SHP77 treated with DMSO at 0.1 percent for 48 hours (cell line): ENCODE measurements around the gene TRAPPC2L.
"Not testable (repeated sequence)": the region's sequence is repeated elsewhere in the genome, so short reads cannot be mapped to it uniquely, and the experiment has no call there.

Source experiments
- DNase-seq: peaks from one replicate; lab custom pipeline; 2025; lab: John Stamatoyannopoulos, UW

The TRAPPC2L gene

GRCh38 chr16:88893127-88893968 is 36.4 kb downstream of the TRAPPC2L start:
- no peak for DNase-seq

GRCh38 chr16:88894266-88894665 is 37.3 kb downstream of the TRAPPC2L start:
- not testable (repeated sequence) for DNase-seq

DNA sequence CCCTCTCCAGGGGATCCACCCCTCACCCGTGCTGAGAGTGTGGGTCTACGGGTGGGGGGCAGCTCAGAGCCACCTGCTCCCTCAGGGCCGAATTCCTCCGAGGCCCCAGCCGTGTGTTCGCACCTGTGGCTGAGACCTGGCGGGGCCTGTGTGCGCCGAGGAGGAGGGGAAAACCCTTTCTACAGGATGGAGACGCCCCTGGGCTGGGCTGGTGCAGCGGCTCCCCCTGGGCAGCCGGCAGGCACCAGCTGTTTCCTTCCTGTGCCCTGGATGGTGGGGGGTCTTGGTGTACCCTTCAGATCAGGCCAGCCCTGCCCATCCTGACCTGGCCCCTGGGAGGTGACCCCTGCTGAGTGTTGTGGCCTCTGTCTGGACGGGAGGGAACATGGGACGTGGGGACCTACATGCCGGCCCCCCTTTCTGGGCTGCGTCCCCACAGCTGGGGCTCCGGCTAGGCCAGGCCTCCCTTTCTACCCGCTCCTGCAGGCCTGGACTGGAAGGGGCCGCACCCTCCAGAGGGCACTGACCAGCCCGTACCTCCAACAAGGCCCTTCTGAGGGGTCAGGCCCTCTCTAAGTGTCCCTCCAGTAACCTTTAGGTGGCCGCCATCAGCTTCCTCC is 37.9 kb downstream of the TRAPPC2L start:
- no peak for DNase-seq

- no peak for DNase-seq
Measured at GRCh38 chr16:88895335-88895734, 38.4 kb downstream of the TRAPPC2L start.

DNA sequence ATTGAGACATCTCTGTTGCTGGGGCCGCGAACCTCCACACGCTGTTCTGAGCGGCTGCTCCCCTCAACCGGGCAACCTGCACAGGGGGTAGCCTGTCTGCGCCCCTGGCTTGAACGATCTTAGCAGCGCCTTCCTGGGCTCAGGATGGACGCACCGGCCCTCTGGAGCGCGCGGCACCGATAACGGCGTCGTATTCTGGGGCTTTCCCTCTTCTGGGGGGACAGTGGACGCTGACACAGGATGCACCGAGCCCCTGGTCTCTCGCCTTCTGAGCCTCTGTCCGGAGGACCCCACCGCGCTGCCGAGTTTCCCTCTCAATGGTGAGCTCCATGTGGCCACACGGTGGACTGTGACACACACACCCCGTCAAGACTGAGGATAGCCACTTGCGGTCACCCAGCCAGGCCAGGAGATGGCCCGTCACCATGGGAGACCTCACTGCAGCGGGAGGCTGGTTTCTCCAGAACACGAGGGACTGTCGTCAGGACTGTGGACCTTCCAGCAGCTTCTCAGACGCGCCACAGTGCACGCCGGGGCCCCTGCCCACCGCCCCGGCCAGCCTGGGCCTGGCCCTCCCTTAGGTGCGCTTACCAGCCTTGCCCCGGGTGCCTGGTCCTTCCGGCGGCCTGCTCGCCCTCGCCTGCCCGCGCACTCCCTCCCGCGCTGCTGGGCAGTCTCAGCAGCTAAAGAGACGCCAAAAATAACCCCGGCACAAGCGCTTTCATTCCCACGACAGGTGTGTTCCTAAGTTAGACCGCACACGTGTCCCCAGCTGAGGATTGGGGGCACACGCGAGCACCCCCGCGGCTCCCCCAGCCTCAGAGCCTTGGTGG is 39.5 kb downstream of the TRAPPC2L start:
- DNase-seq = no peak

DNA sequence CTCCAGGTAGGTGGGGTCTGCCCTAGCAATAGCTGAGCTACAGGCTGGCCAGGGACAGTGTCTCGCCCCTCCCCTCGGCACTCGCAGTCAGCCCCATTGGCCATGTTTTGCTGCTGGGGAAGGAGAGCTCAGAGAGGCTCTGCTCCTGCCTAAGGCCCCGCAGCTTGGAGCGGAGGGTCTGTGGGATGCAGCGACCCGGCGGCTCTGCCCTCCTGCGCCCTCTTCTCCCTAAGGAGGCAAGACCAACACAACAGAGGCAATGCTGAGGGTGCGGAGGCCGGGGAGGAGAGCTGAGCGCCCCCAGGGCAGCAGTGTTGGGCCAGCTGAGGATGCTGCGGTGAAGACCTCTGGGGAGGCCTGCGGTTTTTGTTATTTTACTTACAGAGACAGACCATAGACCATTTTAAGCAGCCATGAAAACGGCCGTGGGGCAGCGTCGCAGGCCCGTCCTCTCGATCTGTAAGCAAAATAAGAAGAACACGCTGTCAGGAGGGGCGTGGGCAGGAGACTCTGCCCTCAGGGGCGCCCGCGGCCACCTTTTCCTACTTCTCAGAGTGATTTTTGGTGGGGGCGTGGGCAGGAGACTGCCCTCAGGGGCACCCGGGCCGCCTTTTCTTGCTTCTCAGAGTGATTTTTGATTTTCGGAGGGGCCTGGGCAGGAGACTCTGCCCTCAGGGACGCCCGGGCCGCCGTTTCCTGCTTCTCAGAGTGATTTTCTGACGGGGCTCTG is 40.9 kb downstream of the TRAPPC2L start:
- DNase-seq = no peak

DNA sequence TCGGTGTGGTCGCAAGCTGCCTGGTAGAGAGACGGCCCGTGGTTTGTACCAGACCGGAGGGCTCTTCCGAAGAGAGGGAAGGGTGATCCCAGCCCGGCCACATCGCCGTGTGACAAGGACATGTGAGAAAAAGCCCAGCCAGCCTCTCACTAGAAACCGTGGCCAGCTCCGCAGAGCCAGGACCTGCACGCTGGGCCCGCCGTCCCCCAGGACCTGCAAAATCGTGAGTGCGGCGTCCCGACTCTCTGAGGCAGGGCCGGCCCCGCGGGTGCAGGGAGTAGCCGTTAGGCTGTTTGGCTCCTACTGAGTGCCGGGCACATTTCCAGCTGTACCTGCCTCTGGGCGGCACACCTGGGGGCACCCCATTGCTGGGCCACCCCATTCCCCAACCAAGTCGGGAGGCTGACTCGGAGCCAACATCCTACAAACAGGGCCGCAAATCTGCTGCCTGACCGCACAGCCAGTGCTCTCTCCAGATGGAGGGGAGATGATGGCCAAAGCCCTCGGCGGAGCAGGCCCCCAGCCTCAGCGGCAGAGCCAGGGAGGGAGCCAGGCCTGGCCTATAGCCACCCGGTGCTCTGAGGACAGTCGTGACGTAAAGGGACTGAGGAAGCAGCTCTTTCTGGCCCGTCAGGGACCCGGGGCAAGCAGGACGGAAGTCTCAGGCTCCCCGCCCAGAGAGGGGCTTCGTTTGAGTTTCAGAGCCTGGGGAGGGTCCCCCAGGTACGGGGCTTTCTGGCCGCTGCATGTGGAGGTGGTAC is 43.2 kb downstream of the TRAPPC2L start:
- DNase-seq = no peak

- no peak for DNase-seq
Measured at GRCh38 chr16:88900662-88901052, 43.7 kb downstream of the TRAPPC2L start.

DNA sequence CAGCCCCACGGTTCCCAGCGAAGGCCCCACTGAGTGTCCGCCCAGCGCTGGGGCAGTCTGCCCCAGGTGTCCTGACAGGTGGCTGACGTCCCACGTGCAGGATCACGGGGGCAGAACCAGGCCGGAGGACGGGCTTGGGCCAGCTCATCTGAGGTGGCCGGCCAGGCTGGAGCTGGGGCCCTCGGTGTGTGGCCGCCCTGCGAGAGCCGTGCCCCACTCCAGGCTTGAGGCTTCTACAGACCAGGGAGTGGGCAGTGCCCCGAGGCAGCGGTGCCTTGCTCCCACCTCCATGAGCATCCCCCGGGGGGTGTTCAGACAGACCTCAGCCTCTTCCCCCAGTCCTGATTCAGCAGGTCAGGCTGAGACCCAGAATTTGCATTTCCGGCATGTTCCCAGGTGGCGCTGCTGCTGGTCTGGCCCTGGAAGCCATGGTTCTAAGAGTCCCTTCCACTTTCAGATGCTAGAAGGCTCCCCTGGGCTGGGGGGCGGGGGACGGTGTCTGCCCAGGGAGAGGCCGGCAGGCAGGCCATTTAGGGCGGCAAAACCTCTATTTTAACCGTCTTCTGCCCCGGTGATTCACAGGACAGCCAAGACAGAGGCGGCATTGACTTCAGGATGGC is 44.9 kb downstream of the TRAPPC2L start:
- no peak for DNase-seq

GRCh38 chr16:88902744-88903143 is 45.8 kb downstream of the TRAPPC2L start:
- no peak for DNase-seq

DNA sequence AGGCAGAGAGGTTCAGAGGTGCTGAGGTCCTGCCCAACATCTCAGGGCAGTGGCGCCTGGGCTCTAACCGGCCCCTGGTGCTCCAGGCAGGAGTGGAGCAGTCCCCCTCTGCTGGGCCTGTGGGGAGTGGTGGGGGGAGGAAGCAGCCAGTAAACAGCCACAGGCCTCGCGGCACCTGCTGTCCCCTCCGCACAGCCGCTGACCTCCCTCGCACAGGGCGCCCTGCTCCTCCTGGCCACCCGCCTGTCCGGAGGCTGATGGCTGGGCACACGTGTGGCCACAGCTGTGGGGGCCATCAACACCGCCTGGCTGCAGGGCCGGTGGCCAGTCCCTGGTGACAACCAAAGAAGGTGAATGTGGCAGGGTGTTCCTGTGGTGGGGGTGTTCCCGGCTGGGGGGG is 46.3 kb downstream of the TRAPPC2L start:
- DNase-seq = no peak

DNA sequence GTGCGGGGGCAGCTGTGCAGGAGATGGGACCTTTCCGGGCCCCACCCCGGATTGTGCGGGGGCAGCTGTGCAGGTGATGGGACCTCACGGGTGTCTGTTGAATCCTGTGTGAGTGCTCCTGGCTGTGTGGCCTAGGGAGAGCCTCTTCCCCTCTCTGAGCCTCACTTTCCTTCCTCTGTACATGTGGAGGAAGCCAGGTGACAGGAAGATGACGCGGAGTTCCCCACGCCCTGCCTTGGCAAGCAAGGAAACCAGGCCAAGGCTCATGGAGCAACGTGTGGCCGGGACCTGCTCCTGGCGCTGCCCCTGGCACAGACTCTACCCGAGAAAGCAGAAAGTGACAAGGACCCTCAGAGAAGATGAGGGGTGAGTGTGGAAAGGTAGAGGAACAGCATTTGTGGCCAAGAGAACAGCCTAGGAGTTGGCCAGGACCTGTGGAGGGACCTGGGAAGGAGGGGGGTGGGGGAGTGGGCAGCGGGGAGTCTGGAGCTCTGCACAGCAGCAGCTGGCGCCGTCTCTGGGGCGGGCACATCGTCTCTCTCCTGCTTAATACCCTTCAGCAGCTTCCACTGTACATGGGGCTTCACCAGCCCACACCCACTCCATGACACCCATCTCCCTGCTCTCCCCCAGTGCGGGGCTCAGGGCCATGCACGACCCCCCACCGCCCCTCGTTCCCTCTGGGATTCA is 47.9 kb downstream of the TRAPPC2L start:
- no peak for DNase-seq

DNA sequence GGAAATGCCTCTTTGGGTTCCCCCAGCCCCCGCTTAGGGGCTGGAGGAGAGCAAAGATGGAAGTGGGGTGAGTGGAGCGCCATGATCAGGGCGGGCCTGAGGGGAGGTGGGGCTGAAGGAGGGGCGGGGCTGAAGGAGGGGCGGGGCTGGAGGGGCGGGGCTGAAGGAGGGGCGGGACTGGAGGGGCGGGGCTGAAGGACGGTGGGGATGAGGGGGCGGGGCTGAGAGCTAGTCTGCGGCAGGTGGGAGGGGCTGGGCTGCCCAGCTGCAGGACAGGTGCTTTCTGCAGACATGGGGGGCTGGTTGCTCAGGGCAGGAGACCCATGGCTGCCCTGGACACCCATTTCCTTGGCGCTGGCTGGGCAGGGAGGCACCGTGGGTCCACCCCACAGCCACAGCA is 48.6 kb downstream of the TRAPPC2L start:
- peak; percentile 21 for DNase-seq

- DNase-seq = no peak
Measured at GRCh38 chr16:88906020-88906419, 49.1 kb downstream of the TRAPPC2L start.

- DNase-seq = no peak
Measured at GRCh38 chr16:88906535-88907105, 49.7 kb downstream of the TRAPPC2L start.

DNA sequence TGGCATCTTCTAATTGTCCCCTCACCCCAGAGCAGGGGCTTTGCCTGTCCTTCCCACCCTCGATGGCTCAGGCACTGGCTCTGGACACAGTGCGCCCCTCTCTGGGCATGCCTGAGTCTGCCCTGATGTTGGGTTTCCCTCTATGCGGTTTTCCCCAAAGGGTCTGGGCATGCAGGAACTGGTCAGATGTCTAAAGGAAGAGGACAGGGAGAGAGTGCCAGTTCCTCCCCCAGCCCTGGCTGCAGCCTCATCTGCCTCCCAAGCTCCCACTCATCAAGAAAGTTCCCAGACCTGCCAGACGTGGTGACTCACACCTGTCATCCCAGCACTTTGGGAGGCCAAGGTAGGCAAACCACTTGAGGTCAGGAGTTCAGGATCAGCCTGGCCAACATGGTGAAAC is 50.8 kb downstream of the TRAPPC2L start:
- DNase-seq = no peak

DNA sequence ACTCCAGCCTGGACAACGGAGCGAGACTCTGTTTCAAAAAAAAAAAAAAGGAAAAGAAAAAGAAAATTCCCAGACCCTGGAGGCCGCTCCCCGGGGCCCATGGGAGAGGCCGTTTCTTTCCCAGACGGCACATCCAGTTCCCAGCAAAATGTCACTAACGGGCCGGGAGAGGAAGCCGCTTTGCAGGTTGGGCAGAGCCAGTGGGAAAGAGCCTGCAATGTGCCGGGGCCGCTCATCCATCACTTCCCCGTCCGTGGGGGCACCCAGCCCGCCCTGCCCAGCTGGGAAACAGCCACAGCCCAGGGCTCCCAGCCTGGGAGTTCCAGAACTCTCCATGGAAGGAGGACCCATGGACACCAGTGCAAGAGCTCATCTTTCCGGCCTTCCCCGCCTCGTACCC is 51.4 kb downstream of the TRAPPC2L start:
- no peak for DNase-seq

DNA sequence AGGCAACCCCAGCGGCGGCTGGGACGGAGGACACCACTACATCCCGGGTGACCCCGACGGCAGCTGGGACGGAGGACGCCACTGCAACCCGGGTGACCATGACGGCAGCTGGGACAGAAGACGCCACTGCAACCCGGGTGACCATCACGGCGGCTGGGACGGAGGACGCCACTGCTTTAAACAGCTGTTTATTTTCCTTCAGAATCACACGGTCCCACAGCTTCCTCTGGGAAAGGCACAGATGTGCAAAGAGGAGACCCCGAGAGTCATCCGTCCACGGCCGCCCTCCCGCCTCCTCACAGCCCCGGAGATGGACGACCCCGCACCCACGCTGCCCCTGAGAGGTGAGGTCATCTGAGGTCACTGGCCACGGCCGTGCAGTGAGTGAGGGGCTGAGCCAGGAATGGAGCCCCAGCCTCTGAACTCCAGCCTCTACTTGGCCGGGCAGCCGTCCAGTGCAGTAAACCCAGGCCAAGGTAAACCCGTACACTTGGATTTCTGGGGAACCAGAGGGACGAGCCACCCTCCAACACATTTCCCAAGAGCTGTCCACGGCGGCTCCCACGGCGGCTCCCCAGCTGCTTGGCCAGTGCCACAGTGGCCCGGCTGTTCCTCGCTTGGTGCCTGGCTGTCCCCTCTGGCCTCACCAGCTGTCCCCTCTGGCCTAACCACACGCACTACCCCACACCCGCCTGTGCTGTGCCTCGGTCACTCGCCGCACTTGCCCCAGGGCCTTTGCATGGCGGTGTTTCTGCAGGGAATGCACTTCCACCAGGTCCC is 52.7 kb downstream of the TRAPPC2L start:
- DNase-seq = no peak
